HEK293T (cell line): ENCODE measurements around the gene MYBL2.

ENCODE experiments used
- FOXA1 ChIP-seq: fragments of 450-650 bp; IDR thresholded peaks from 2 replicates; pipeline ENCODE4 v1.6.1; 2016; ENCODE audit warnings: mild to moderate bottlenecking
- FOXM1 ChIP-seq: fragments of 450-650 bp; IDR thresholded peaks from 2 replicates; pipeline ENCODE4 v1.6.1; 2017; ENCODE audit warnings: mild to moderate bottlenecking, borderline replicate concordance
- HDGF ChIP-seq: fragments of 450-650 bp; IDR thresholded peaks from 2 replicates; pipeline ENCODE4 v1.6.1; 2017; ENCODE audit warnings: antibody characterized with exemption, borderline replicate concordance
- SP1 ChIP-seq: fragments of 450-650 bp; IDR thresholded peaks from 2 replicates; pipeline ENCODE4 v1.6.1; 2017
- TF ChIP-seq, protein P1 (sequence below): fragments of 450-650 bp; IDR thresholded peaks from 2 replicates; pipeline ENCODE4 v1.6.1; 2016

GRCh38 chr20:43662943-43663655 is 3.8 kb upstream of the MYBL2 start:
- TF ChIP-seq, protein P1, sequence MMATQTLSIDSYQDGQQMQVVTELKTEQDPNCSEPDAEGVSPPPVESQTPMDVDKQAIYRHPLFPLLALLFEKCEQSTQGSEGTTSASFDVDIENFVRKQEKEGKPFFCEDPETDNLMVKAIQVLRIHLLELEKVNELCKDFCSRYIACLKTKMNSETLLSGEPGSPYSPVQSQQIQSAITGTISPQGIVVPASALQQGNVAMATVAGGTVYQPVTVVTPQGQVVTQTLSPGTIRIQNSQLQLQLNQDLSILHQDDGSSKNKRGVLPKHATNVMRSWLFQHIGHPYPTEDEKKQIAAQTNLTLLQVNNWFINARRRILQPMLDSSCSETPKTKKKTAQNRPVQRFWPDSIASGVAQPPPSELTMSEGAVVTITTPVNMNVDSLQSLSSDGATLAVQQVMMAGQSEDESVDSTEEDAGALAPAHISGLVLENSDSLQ: no peak
- TF ChIP-seq FOXM1 (no peak), SP1 (no peak), HDGF (no peak), FOXA1 (no peak)
